SK-N-SH treated with all-trans-retinoic acid at 6 μM for 48 hours (cell line): Measurements from ENCODE around the gene TSPAN14.

Experiments
- CSDC2 ChIP-seq: fragments of 250-450 bp; sonication (Bioruptor Pico); IDR thresholded peaks from 2 replicates; pipeline ENCODE4 v1.5.0; 2020; ENCODE audit warnings: mild to moderate bottlenecking, moderate library complexity
- ISL1 ChIP-seq: fragments of 250-450 bp; sonication (Bioruptor Pico); IDR thresholded peaks from 2 replicates; pipeline ENCODE4 v2.1.2; 2022; ENCODE audit warnings: mild to moderate bottlenecking, moderate library complexity
- OSR1 ChIP-seq: fragments of 250-450 bp; sonication (Bioruptor Pico); IDR thresholded peaks from 2 replicates; pipeline ENCODE4 v1.8.0; 2022; ENCODE audit warnings: moderate library complexity, mild to moderate bottlenecking, inconsistent platforms
- PPARA ChIP-seq: fragments of 250-450 bp; sonication (Bioruptor Pico); IDR thresholded peaks from 2 replicates; pipeline ENCODE4 v1.5.0; 2020; ENCODE audit warnings: mild to moderate bottlenecking, borderline replicate concordance
- RARB ChIP-seq: fragments of 250-450 bp; sonication (Bioruptor Pico); IDR thresholded peaks from 2 replicates; pipeline ENCODE4 v1.8.0; 2021; ENCODE audit warnings: mild to moderate bottlenecking, moderate library complexity
- SNAI2 ChIP-seq: fragments of 250-450 bp; sonication (Bioruptor Pico); IDR thresholded peaks from 2 replicates; pipeline ENCODE4 v1.5.0; 2020; ENCODE audit warnings: mild to moderate bottlenecking, moderate library complexity
- ZC3H10 ChIP-seq: fragments of 250-450 bp; sonication (Bioruptor Pico); IDR thresholded peaks from 2 replicates; pipeline ENCODE4 v1.5.1; 2021; ENCODE audit warnings: mild to moderate bottlenecking, moderate library complexity
- ZFP3 ChIP-seq: fragments of 250-450 bp; sonication (Bioruptor Pico); IDR thresholded peaks from 2 replicates; pipeline ENCODE4 v1.5.0; 2020; ENCODE audit warnings: mild to moderate bottlenecking, moderate library complexity
- ZFP30 ChIP-seq: fragments of 450-650 bp; formaldehyde crosslinking; IDR thresholded peaks from 2 replicates; pipeline ENCODE4 v1.5.0; 2022; ENCODE audit warnings: mild to moderate bottlenecking, moderate library complexity
- ZNF8 ChIP-seq: fragments of 450-650 bp; formaldehyde crosslinking; IDR thresholded peaks from 2 replicates; pipeline ENCODE4 v1.5.0; 2020; ENCODE audit warnings: mild to moderate bottlenecking, moderate library complexity
- TF ChIP-seq, protein P1 (sequence below): fragments of 250-450 bp; sonication (Bioruptor Pico); IDR thresholded peaks from 2 replicates; pipeline ENCODE4 v1.5.1; 2020; ENCODE audit warnings: low read depth, mild to moderate bottlenecking, moderate library complexity
- TF ChIP-seq, protein P2 (sequence below): fragments of 250-450 bp; sonication (Bioruptor Pico); IDR thresholded peaks from 2 replicates; pipeline ENCODE4 v1.8.0; 2021; ENCODE audit warnings: low read depth, mild to moderate bottlenecking, moderate library complexity, borderline replicate concordance
- TF ChIP-seq, protein P3 (sequence below): fragments of 250-450 bp; sonication (Bioruptor Pico); IDR thresholded peaks from 2 replicates; pipeline ENCODE4 v1.8.0; 2020; ENCODE audit warnings: mild to moderate bottlenecking, moderate library complexity, borderline replicate concordance
- TF ChIP-seq, protein P4 (sequence below): fragments of 250-450 bp; sonication (Bioruptor Pico); IDR thresholded peaks from 2 replicates; pipeline ENCODE4 v1.5.1; 2021; ENCODE audit warnings: mild to moderate bottlenecking, moderate library complexity

DNA sequence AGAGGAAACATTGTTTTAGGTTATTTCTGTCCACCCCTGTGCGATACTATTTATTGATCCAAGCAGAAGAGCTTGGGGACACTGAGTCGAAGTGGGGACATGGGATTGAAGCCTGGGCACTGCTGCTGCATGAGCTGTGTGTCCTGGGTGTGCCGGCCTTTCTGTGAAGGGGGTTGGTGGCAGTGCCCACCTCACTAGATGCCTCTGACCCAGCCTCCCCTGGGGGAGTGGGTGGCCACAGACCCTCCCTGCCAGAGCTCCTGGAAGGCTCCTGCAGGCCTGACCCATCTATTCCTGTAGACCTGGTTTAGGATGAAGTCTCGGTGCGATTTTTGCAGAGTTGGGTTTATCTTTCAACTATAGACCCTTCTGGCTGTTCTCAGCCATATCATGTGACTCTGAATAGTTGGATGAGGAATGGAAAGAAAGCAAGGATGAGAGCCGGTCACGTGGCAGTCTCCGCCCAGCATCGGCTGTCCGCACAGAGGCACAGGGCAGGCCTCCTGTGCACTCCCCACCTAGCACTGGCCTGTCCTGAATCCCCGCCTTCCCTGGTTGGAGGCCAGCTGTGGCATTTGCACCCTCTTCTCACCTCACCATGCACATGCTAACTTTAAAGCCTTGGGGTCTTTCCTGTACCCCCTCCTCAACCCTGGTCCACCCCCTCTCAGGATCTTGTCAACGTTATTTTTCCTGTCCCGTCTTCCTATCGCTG lies 66.0 kb downstream of the TSPAN14 start:
- TF ChIP-seq ISL1 (no peak), RARB (CRISPR knock-in tag) (no peak), ZC3H10 (CRISPR knock-in tag) (no peak), ZFP30 (CRISPR knock-in tag) (no peak), SNAI2 (CRISPR knock-in tag) (no peak), CSDC2 (CRISPR knock-in tag) (no peak), PPARA (CRISPR knock-in tag) (no peak), ZNF8 (CRISPR knock-in tag) (no peak), OSR1 (no peak), ZFP3 (CRISPR knock-in tag) (no peak)
- TF ChIP-seq, protein P1, sequence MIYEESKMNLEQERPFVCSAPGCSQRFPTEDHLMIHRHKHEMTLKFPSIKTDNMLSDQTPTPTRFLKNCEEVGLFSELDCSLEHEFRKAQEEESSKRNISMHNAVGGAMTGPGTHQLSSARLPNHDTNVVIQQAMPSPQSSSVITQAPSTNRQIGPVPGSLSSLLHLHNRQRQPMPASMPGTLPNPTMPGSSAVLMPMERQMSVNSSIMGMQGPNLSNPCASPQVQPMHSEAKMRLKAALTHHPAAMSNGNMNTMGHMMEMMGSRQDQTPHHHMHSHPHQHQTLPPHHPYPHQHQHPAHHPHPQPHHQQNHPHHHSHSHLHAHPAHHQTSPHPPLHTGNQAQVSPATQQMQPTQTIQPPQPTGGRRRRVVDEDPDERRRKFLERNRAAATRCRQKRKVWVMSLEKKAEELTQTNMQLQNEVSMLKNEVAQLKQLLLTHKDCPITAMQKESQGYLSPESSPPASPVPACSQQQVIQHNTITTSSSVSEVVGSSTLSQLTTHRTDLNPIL, result no peak
- TF ChIP-seq, protein P2, sequence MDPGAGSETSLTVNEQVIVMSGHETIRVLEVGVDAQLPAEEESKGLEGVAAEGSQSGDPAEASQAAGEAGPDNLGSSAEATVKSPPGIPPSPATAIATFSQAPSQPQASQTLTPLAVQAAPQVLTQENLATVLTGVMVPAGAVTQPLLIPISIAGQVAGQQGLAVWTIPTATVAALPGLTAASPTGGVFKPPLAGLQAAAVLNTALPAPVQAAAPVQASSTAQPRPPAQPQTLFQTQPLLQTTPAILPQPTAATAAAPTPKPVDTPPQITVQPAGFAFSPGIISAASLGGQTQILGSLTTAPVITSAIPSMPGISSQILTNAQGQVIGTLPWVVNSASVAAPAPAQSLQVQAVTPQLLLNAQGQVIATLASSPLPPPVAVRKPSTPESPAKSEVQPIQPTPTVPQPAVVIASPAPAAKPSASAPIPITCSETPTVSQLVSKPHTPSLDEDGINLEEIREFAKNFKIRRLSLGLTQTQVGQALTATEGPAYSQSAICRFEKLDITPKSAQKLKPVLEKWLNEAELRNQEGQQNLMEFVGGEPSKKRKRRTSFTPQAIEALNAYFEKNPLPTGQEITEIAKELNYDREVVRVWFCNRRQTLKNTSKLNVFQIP (CRISPR knock-in tag), result no peak
- TF ChIP-seq, protein P3, sequence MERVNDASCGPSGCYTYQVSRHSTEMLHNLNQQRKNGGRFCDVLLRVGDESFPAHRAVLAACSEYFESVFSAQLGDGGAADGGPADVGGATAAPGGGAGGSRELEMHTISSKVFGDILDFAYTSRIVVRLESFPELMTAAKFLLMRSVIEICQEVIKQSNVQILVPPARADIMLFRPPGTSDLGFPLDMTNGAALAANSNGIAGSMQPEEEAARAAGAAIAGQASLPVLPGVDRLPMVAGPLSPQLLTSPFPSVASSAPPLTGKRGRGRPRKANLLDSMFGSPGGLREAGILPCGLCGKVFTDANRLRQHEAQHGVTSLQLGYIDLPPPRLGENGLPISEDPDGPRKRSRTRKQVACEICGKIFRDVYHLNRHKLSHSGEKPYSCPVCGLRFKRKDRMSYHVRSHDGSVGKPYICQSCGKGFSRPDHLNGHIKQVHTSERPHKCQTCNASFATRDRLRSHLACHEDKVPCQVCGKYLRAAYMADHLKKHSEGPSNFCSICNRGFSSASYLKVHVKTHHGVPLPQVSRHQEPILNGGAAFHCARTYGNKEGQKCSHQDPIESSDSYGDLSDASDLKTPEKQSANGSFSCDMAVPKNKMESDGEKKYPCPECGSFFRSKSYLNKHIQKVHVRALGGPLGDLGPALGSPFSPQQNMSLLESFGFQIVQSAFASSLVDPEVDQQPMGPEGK (CRISPR knock-in tag), result no peak
- TF ChIP-seq, protein P4, sequence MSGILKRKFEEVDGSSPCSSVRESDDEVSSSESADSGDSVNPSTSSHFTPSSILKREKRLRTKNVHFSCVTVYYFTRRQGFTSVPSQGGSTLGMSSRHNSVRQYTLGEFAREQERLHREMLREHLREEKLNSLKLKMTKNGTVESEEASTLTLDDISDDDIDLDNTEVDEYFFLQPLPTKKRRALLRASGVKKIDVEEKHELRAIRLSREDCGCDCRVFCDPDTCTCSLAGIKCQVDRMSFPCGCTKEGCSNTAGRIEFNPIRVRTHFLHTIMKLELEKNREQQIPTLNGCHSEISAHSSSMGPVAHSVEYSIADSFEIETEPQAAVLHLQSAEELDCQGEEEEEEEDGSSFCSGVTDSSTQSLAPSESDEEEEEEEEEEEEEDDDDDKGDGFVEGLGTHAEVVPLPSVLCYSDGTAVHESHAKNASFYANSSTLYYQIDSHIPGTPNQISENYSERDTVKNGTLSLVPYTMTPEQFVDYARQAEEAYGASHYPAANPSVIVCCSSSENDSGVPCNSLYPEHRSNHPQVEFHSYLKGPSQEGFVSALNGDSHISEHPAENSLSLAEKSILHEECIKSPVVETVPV (CRISPR knock-in tag), result no peak
